ENCODE data around the gene WFIKKN2.
A peak's percentile ranks its signal among the peaks of the same experiment; 100 is the strongest.

Gene WFIKKN2

GRCh38 chr17:50808888-50809287 lies 26.5 kb upstream of the WFIKKN2 start:
- no CpG with 5 or more reads among the region's 3 CpGs for whole genome bisulfite sequencing, 2 donors (ENCODE audit: extremely low coverage in 2 of 2, insufficient read length in 2 of 2, insufficient replicate concordance in 1 of 2)
- peaks cover 0 to 16% (median 0%) of the 10 kb centered on the region in 3 experiments for H3K27me3 ChIP-seq (ENCODE audit: control insufficient read depth in 3 of 3, insufficient read depth in 3 of 3, low read depth in 1 of 3, low read length in 3 of 3)
- H2BK120ac ChIP-seq (ENCODE audit: low read depth, low read length), result no peak overlapping the region
- H3K4me2 ChIP-seq (ENCODE audit: insufficient read depth, low read length, poor library complexity, severe bottlenecking), result no peak overlapping the region
- H2BK15ac ChIP-seq (ENCODE audit: low read length), result no peak overlapping the region
- DNase-seq (ENCODE audit: low spot score), result no peak
- H4K8ac ChIP-seq (ENCODE audit: low read depth, low read length), result no peak overlapping the region
- no peak overlapping the region for H3K18ac ChIP-seq (ENCODE audit: low read length)
- H3K4ac ChIP-seq (ENCODE audit: low read length), result no peak overlapping the region
- H3K79me1 ChIP-seq (ENCODE audit: low read depth, low read length), result no peaks in the 10 kb centered on the region
- H3K27ac ChIP-seq (replicated peaks; ENCODE audit: low read length), result no peak overlapping the region
- no peak overlapping the region for H3K9ac ChIP-seq (ENCODE audit: low read depth, low read length, poor library complexity)
- no peak overlapping the region for H3K14ac ChIP-seq (ENCODE audit: low read length)
- no peak overlapping the region for H2AFZ ChIP-seq (ENCODE audit: low read length)
- no peak overlapping the region for H3K23ac ChIP-seq (ENCODE audit: low read depth, low read length, poor library complexity)
- no peaks in the 10 kb centered on the region for H3K9me3 ChIP-seq (replicated peaks in 1 of 2; ENCODE audit: control insufficient read depth in 2 of 2, insufficient read depth in 1 of 2, low read depth in 1 of 2, low read length in 2 of 2)
- no peak overlapping the region for H4K91ac ChIP-seq (ENCODE audit: low read depth, low read length, poor library complexity)
- H3K4me3 ChIP-seq (ENCODE audit: low read length in 2 of 2), result no peak overlapping the region
- peaks cover 0 to 3% of the 10 kb centered on the region in 2 donors for H3K4me1 ChIP-seq (ENCODE audit: control insufficient read depth in 2 of 2, insufficient read depth in 1 of 2, low read depth in 1 of 2, low read length in 2 of 2)
- H3K36me3 ChIP-seq (replicated peaks in 1 of 2; ENCODE audit: control insufficient read depth in 2 of 2, insufficient read depth in 2 of 2, low read length in 2 of 2), result no peaks in the 10 kb centered on the region
- H2BK5ac ChIP-seq (ENCODE audit: low read length), result no peak overlapping the region
- H2BK12ac ChIP-seq (ENCODE audit: low read length), result no peak overlapping the region
- no peak overlapping the region for H2AK5ac ChIP-seq (ENCODE audit: low read depth, low read length)

GRCh38 chr17:50813583-50813982 lies 21.8 kb upstream of the WFIKKN2 start:
- DNase-seq (ENCODE audit: low spot score), result no peak
- no peak overlapping the region for H2BK120ac ChIP-seq (ENCODE audit: low read depth, low read length)
- no peak overlapping the region for H3K4ac ChIP-seq (ENCODE audit: low read length)
- H2AFZ ChIP-seq (ENCODE audit: low read length), result no peak overlapping the region
- no peak overlapping the region for H3K4me3 ChIP-seq (ENCODE audit: low read length in 2 of 2)
- H3K36me3 ChIP-seq (replicated peaks in 1 of 2; ENCODE audit: control insufficient read depth in 2 of 2, insufficient read depth in 2 of 2, low read length in 2 of 2), result no peaks in the 10 kb centered on the region
- no peak overlapping the region for H4K91ac ChIP-seq (ENCODE audit: low read depth, low read length, poor library complexity)
- H2BK5ac ChIP-seq (ENCODE audit: low read length), result no peak overlapping the region
- H3K4me2 ChIP-seq (ENCODE audit: insufficient read depth, low read length, poor library complexity, severe bottlenecking), result no peak overlapping the region
- H3K23ac ChIP-seq (ENCODE audit: low read depth, low read length, poor library complexity), result no peak overlapping the region
- no peak overlapping the region for H3K14ac ChIP-seq (ENCODE audit: low read length)
- peaks cover 0 to 5% of the 10 kb centered on the region in 2 donors for H3K4me1 ChIP-seq (ENCODE audit: control insufficient read depth in 2 of 2, insufficient read depth in 1 of 2, low read depth in 1 of 2, low read length in 2 of 2)
- no peak overlapping the region for H3K27ac ChIP-seq (replicated peaks; ENCODE audit: low read length)
- H4K8ac ChIP-seq (ENCODE audit: low read depth, low read length), result no peak overlapping the region
- no peaks in the 10 kb centered on the region for H3K9me3 ChIP-seq (replicated peaks in 1 of 2; ENCODE audit: control insufficient read depth in 2 of 2, insufficient read depth in 1 of 2, low read depth in 1 of 2, low read length in 2 of 2)
- H3K79me1 ChIP-seq (ENCODE audit: low read depth, low read length), result no peaks in the 10 kb centered on the region
- H2BK15ac ChIP-seq (ENCODE audit: low read length), result no peak overlapping the region
- H3K27me3 ChIP-seq (ENCODE audit: control insufficient read depth in 3 of 3, insufficient read depth in 3 of 3, low read depth in 1 of 3, low read length in 3 of 3), result peaks cover 0 to 20% (median 0%) of the 10 kb centered on the region in 3 experiments
- H3K9ac ChIP-seq (ENCODE audit: low read depth, low read length, poor library complexity), result no peak overlapping the region
- no peak overlapping the region for H2AK5ac ChIP-seq (ENCODE audit: low read depth, low read length)
- no peak overlapping the region for H2BK12ac ChIP-seq (ENCODE audit: low read length)
- H3K18ac ChIP-seq (ENCODE audit: low read length), result no peak overlapping the region

- Histone ChIP-seq H3K79me1 (ENCODE audit: low read depth, low read length) (no peaks in the 10 kb centered on the region), H2BK12ac (ENCODE audit: low read length) (no peak overlapping the region), H3K9ac (ENCODE audit: low read depth, low read length, poor library complexity) (no peak overlapping the region), H3K36me3 (replicated peaks in 1 of 2; ENCODE audit: control insufficient read depth in 2 of 2, insufficient read depth in 2 of 2, low read length in 2 of 2) (no peaks in the 10 kb centered on the region), H2BK15ac (ENCODE audit: low read length) (no peak overlapping the region), H3K4me2 (ENCODE audit: insufficient read depth, low read length, poor library complexity, severe bottlenecking) (no peak overlapping the region), H3K9me3 (replicated peaks in 1 of 2; ENCODE audit: control insufficient read depth in 2 of 2, insufficient read depth in 1 of 2, low read depth in 1 of 2, low read length in 2 of 2) (no peaks in the 10 kb centered on the region), H2AFZ (ENCODE audit: low read length) (no peak overlapping the region), H3K4me3 (ENCODE audit: low read length in 2 of 2) (no peak overlapping the region), H2BK5ac (ENCODE audit: low read length) (no peak overlapping the region), H4K91ac (ENCODE audit: low read depth, low read length, poor library complexity) (no peak overlapping the region), H2BK120ac (ENCODE audit: low read depth, low read length) (no peak overlapping the region), H3K4ac (ENCODE audit: low read length) (no peak overlapping the region), H3K14ac (ENCODE audit: low read length) (no peak overlapping the region), H4K8ac (ENCODE audit: low read depth, low read length) (no peak overlapping the region), H3K18ac (ENCODE audit: low read length) (no peak overlapping the region), H2AK5ac (ENCODE audit: low read depth, low read length) (no peak overlapping the region), H3K23ac (ENCODE audit: low read depth, low read length, poor library complexity) (no peak overlapping the region), H3K4me1 (ENCODE audit: control insufficient read depth in 2 of 2, insufficient read depth in 1 of 2, low read depth in 1 of 2, low read length in 2 of 2) (peaks cover 0 to 5% of the 10 kb centered on the region in 2 donors), H3K27ac (replicated peaks; ENCODE audit: low read length) (no peak overlapping the region), H3K27me3 (ENCODE audit: control insufficient read depth in 3 of 3, insufficient read depth in 3 of 3, low read depth in 1 of 3, low read length in 3 of 3) (peaks cover 0 to 29% (median 0%) of the 10 kb centered on the region in 3 experiments)
- no peak for DNase-seq (ENCODE audit: low spot score)
- no CpG with 5 or more reads among the region's 3 CpGs for WGBS, 2 donors (ENCODE audit: extremely low coverage in 2 of 2, insufficient read length in 2 of 2, insufficient replicate concordance in 1 of 2)
Observed at GRCh38 chr17:50815400-50815799, 20.0 kb upstream of the WFIKKN2 start.

- Histone ChIP-seq H2BK5ac (ENCODE audit: low read length) (no peak overlapping the region), H2AK5ac (ENCODE audit: low read depth, low read length) (peak overlapping the region; percentile 22), H3K14ac (ENCODE audit: low read length) (no peak overlapping the region), H3K18ac (ENCODE audit: low read length) (no peak overlapping the region), H3K9me3 (replicated peaks in 1 of 2; ENCODE audit: control insufficient read depth in 2 of 2, insufficient read depth in 1 of 2, low read depth in 1 of 2, low read length in 2 of 2) (no peaks in the 10 kb centered on the region), H2BK12ac (ENCODE audit: low read length) (no peak overlapping the region), H2BK15ac (ENCODE audit: low read length) (no peak overlapping the region), H3K4me2 (ENCODE audit: insufficient read depth, low read length, poor library complexity, severe bottlenecking) (no peak overlapping the region), H3K4me1 (ENCODE audit: control insufficient read depth in 2 of 2, insufficient read depth in 1 of 2, low read depth in 1 of 2, low read length in 2 of 2) (peaks cover 0 to 5% of the 10 kb centered on the region in 2 donors), H3K9ac (ENCODE audit: low read depth, low read length, poor library complexity) (no peak overlapping the region), H3K23ac (ENCODE audit: low read depth, low read length, poor library complexity) (no peak overlapping the region), H3K79me1 (ENCODE audit: low read depth, low read length) (no peaks in the 10 kb centered on the region), H2AFZ (ENCODE audit: low read length) (no peak overlapping the region), H3K36me3 (replicated peaks in 1 of 2; ENCODE audit: control insufficient read depth in 2 of 2, insufficient read depth in 2 of 2, low read length in 2 of 2) (no peaks in the 10 kb centered on the region), H4K91ac (ENCODE audit: low read depth, low read length, poor library complexity) (no peak overlapping the region), H3K4me3 (ENCODE audit: low read length in 2 of 2) (no peak overlapping the region), H2BK120ac (ENCODE audit: low read depth, low read length) (no peak overlapping the region), H3K27me3 (ENCODE audit: control insufficient read depth in 3 of 3, insufficient read depth in 3 of 3, low read depth in 1 of 3, low read length in 3 of 3) (peaks cover 0 to 24% (median 0%) of the 10 kb centered on the region in 3 experiments), H3K4ac (ENCODE audit: low read length) (no peak overlapping the region), H3K27ac (replicated peaks; ENCODE audit: low read length) (no peak overlapping the region), H4K8ac (ENCODE audit: low read depth, low read length) (no peak overlapping the region)
- no peak for DNase-seq (ENCODE audit: low spot score)
- no CpG with 5 or more reads among the region's 5 CpGs for WGBS, 2 donors (ENCODE audit: extremely low coverage in 2 of 2, insufficient read length in 2 of 2, insufficient replicate concordance in 1 of 2)
Observed at GRCh38 chr17:50816271-50816670, 19.1 kb upstream of the WFIKKN2 start.

Measured in neuronal stem cell (in vitro differentiated cells).